Raji (cell line): Measurements from ENCODE around the gene AGAP1.

ENCODE experiments used
- POLR2A ChIP-seq: IDR thresholded peaks from 2 replicates; pipeline ENCODE4 v1.6.1; 2011; ENCODE audit warnings: low read depth, low read length, control low read depth; ENCODE audit not compliant: insufficient read depth

Gene AGAP1

GRCh38 chr2:235478609-235479008 is 15.2 kb upstream of the AGAP1 start:
- TF ChIP-seq POLR2A: no peak

DNA sequence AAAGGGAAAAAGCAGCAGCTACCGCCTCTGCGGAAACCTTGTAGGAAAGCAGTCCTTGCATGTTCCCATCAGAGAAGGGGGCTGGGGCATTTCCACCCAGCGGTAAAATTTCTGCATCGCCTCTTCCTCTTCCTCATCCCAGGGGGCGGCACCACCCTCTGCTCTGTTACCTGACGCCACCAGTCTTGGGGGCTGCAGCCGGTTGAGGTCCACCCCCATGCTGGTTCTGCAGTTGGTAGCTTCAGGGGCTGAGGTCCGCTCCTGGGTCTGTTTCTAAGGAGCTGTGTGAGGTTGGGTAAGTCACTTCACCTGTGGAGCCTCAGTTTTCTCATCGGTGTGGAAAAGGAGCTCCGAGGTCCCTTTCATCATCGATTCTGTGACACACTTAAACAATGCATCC is 14.2 kb upstream of the AGAP1 start:
- TF ChIP-seq POLR2A: no peak

DNA sequence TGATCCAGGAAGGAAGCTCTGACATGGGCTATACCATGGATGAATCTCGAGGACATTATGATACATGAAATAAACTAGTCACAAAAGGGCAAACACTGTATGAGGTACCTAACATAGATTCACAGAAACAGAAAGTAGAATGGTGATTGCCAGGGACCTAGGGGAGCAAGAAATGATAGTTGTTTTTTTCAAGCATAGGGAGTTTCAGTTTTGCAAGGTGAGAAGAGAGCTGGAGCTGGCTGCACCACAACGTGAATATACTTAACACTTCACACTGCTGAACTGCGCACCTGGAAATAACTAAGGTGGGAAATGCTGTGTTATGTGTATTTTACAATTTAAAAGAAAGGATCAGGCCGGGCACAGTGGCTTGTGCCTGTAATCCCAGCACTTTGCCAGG is 13.2 kb upstream of the AGAP1 start:
- no peak for TF ChIP-seq POLR2A

DNA sequence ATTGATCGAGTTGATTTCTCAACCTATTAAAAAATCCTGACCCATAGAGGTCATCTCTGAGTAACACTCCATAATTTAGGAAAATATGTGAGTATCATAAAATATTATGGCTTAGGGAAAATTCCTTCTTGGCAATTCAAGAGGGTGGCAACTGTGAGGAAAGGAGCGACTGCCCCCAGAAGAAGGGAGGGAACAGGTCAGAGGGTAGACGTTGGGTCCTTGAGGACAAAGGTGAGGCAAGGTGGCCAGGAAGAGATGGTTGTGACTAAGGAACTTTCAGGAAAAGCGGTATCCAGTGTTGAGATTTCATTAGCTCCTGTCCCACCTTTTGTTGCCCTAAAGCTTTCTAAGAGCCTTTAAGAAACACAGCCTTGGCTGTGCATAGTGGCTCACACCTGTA is 10.5 kb upstream of the AGAP1 start:
- TF ChIP-seq POLR2A: no peak

GRCh38 chr2:235485362-235485761 is 8.5 kb upstream of the AGAP1 start:
- no peak for TF ChIP-seq POLR2A

- no peak for TF ChIP-seq POLR2A
These were observed 7.1 kb upstream of the AGAP1 start for GRCh38 chr2:235486729-235487128.

GRCh38 chr2:235489897-235490296 is 3.9 kb upstream of the AGAP1 start:
- no peak for TF ChIP-seq POLR2A

DNA sequence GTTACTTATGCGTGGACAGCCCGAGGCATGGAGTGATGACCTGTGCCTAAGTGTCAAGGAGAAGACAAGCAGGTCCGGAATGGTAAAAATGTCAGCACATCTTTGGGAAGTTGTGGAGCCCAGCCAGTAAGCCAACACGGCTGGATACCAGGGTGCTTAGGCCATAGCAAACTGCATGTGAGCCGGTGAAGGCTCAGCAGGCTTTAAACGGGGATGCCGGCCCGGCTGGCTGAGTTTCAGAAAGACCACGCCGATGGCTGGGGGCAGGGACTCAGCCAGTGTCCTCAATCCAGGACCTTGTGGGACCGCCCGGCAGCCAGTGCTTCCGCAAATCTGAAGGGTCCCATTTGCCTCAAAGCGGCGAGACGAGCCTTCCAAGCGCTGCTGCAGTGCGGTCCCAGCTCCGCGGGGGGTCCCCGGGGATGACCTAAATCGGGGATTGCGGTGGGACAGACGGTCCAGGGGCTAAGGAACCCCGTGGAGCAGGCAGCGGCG is 946 bp upstream of the AGAP1 start:
- TF ChIP-seq POLR2A: no peak

DNA sequence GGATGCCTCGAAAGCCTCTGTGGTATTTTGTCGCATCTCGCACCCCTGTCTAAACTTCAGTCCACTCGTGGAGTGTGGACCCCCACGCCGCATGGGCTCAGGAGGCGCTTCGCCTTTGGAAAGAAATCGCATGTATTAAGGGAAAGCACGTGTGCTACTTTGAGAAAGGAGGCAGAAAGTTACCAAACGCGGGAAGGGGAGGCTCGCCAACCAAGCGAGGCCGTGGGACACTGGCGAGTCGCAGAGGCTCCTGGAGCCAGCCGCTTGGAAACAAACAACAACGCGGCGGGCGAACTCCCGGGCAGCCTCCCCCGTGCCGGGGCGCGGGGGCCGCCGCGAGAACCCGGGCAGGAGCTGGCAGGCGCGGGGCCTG is 455 bp upstream of the AGAP1 start:
- no peak for TF ChIP-seq POLR2A

DNA sequence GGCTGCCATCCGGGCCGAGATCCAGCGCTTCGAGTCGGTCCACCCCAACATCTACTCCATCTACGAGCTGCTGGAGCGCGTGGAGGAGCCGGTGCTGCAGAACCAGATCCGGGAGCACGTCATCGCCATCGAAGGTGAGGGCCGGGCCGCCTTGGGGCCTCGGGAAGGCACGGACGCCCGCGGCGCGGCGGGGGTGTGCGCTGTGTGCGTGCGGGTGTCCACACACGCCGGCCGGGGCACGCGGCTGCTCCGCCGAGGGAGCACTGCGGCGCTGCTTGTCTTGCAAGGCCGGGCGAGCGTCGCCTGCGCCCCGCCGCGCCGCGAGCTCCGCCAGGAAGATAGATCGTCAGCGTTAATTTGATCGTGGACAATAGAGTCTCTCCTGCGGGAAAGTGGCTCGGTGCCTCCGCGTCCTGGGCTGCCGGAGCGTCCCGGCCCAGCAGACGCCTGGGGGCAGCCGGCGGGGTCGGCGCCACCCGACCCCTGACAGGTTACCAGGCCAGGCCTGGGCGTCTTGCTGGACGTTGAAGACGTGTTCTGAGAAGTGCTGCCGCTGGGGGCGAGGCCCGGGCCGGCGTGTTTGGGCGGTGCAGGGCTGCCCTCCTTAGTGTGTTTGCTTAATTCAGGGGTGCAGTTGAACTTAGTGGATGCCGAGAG is 1.0 kb downstream of the AGAP1 start:
- no peak for TF ChIP-seq POLR2A

- TF ChIP-seq POLR2A: no peak
These were observed 1.8 kb downstream of the AGAP1 start for GRCh38 chr2:235495373-235496238.

- TF ChIP-seq POLR2A: no peak
These were observed 2.4 kb downstream of the AGAP1 start for GRCh38 chr2:235496239-235496621.

- TF ChIP-seq POLR2A: no peak
These were observed 3.3 kb downstream of the AGAP1 start for GRCh38 chr2:235497096-235497495.

GRCh38 chr2:235498541-235498940 is 4.7 kb downstream of the AGAP1 start:
- no peak for TF ChIP-seq POLR2A

- no peak for TF ChIP-seq POLR2A
These were observed 5.3 kb downstream of the AGAP1 start for GRCh38 chr2:235498946-235499812.
